Panc1 (cell line): ENCODE data around the gene SETD1A. TPM values are rescaled to one million over a fixed set of nuclear protein-coding genes. Genes with fewer than 3 reads are reported as not detected.

ENCODE experiments used
- ATAC-seq: fragments of 200-7000 bp; cut with Tn5 transposase; 2 replicates; pipeline ENCODE4 v1.9.1; 2020; ENCODE audit warnings: mild to moderate bottlenecking, moderate library complexity
- BruUV-seq: library from RNA; stranded (reverse); fragments of 400-500 nt; replicated peaks from 2 replicates; lab custom pipeline; 2021; lab: Mats Ljungman, UMichigan
- CTCF ChIA-PET: fragments of 300-600 bp; sonication (Branson Sonifier 250); formaldehyde crosslinking; loops from one replicate; lab custom pipeline; 2022; ENCODE audit warnings: antibody characterized with exemption; lab: Charles Lee
- POLR2A ChIA-PET: fragments of 300-600 bp; sonication (Branson Sonifier 250); formaldehyde crosslinking; loops from one replicate; lab custom pipeline; 2022; ENCODE audit warnings: antibody characterized with exemption; lab: Charles Lee
- DNase-seq: peaks from one replicate; pipeline ENCODE4 v3.0.0-alpha.2; 2010; ENCODE audit warnings: low read depth, low spot score
- H3K27ac ChIP-seq: 2 replicates; pipeline ENCODE4 v1.5.1; 2011; ENCODE audit warnings: mild to moderate bottlenecking, low read length, inconsistent platforms
- H3K27me3 ChIP-seq: fragments of 200-500 bp; sonication (Bioruptor generic); 2 replicates; pipeline ENCODE4 v1.6.0; 2014; ENCODE audit warnings: low read length, inconsistent platforms; ENCODE audit not compliant: control insufficient read depth, insufficient read depth
- H3K36me3 ChIP-seq: fragments of 200-500 bp; sonication (Bioruptor generic); 2 replicates; pipeline ENCODE4 v1.5.1; 2014; ENCODE audit warnings: inconsistent platforms, mild to moderate bottlenecking, low read length, moderate library complexity; ENCODE audit not compliant: control insufficient read depth, insufficient read depth
- H3K4me1 ChIP-seq: 2 replicates; pipeline ENCODE4 v1.5.1; 2011; ENCODE audit warnings: inconsistent platforms, mild to moderate bottlenecking, low read length, moderate library complexity; ENCODE audit not compliant: control insufficient read depth, insufficient read depth
- H3K4me3 ChIP-seq, 2 experiments: 2 replicates each; pipeline ENCODE4 v1.5.1; 2011 to 2012; ENCODE audit warnings: low read depth in 2 of 2, low read length in 2 of 2, mild to moderate bottlenecking in 2 of 2, inconsistent platforms in 1 of 2, moderate library complexity in 1 of 2
- H3K9me3 ChIP-seq: fragments of 200-500 bp; sonication (Bioruptor generic); 2 replicates; pipeline ENCODE4 v1.5.1; 2014; ENCODE audit warnings: low read depth, mild to moderate bottlenecking, inconsistent platforms, low read length, moderate library complexity; ENCODE audit not compliant: control insufficient read depth, insufficient read depth
- POLR2AphosphoS5 ChIP-seq: IDR thresholded peaks from 2 replicates; pipeline ENCODE4 v1.6.1; 2012; ENCODE audit warnings: mild to moderate bottlenecking, low read depth, low read length, moderate library complexity
- SIN3A ChIP-seq: IDR thresholded peaks from 2 replicates; pipeline ENCODE4 v1.6.1; 2012; ENCODE audit warnings: low read depth, mild to moderate bottlenecking, low read length, moderate library complexity, borderline replicate concordance; ENCODE audit not compliant: insufficient read depth
- TCF7L2 ChIP-seq: IDR thresholded peaks from 2 replicates; pipeline ENCODE4 v1.6.1; 2011; ENCODE audit warnings: mild to moderate bottlenecking, low read depth, low read length, inconsistent platforms
- in situ Hi-C: cut with HindIII; loops from 2 replicates; pipeline ENCODE4 v1.10.0; 2016; ENCODE audit warnings: low sequenced_read_pairs, low pct_unique_long_range_greater_than_20kb
- intact Hi-C: fragments of 100-400 bp; cut with micrococcal nuclease; formaldehyde crosslinking; loops from one replicate; pipeline ENCODE4 v1.10.0; 2022; ENCODE audit not compliant: unreplicated experiment
- total RNA-seq: library from RNA; stranded (reverse); gene quantifications from one replicate; pipeline ENCODE4 v1.2.1, GENCODE V29; 2021; ENCODE audit not compliant: unreplicated experiment
- TF ChIP-seq, protein P1 (sequence below): fragments of 450-650 bp; IDR thresholded peaks from 2 replicates; pipeline ENCODE4 v1.5.1; 2017; ENCODE audit warnings: mild to moderate bottlenecking
- TF ChIP-seq, protein P2 (sequence below), 2 experiments: IDR thresholded peaks; 2 replicates each; pipeline ENCODE4 v1.6.1; 2011 to 2012; ENCODE audit warnings: low read depth in 2 of 2, control low read depth in 1 of 2, low read length in 1 of 2, mild to moderate bottlenecking in 1 of 2, moderate library complexity in 1 of 2; ENCODE audit not compliant: insufficient read depth in 1 of 2

Gene SETD1A
- total RNA-seq, 1 experiment from 2014 or later, result 38.7 TPM

DNA sequence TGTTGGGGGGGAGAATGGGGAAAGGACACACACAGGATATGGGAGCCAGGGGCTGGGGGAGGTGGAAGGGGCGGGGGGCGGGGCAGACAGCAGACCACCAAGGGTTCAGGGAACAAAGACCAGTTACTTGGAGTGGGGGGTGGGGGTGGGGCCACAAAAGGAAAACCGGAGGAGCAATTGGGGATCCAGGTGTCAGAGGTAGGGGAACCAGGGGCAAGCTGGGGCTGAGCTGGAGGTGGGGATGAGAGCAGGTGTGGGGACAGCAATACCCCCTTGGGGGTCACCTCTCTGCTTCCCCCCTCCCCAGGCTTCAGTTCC lies 10.1 kb upstream of the SETD1A start:
- intact Hi-C loops (no loop called here), in situ Hi-C loops (no loop called here)
- ChIA-PET POLR2A (no interaction called here), CTCF (no interaction called here)
- Histone ChIP-seq H3K9me3 (no peaks in the 10 kb centered on the region), H3K4me1 (peaks cover 31% of the 10 kb centered on the region), H3K36me3 (no peaks in the 10 kb centered on the region; the same call in 1 of the 2 replicates), H3K27me3 (no peaks in the 10 kb centered on the region), H3K27ac (peak overlapping the region; percentile 60; the same call in 1 of the 2 replicates), H3K4me3 (no peak overlapping the region)
- no TSS peak for BruUV-seq
- TF ChIP-seq TCF7L2 (no peak), POLR2AphosphoS5 (no peak), SIN3A (no peak)
- TF ChIP-seq, protein P1, sequence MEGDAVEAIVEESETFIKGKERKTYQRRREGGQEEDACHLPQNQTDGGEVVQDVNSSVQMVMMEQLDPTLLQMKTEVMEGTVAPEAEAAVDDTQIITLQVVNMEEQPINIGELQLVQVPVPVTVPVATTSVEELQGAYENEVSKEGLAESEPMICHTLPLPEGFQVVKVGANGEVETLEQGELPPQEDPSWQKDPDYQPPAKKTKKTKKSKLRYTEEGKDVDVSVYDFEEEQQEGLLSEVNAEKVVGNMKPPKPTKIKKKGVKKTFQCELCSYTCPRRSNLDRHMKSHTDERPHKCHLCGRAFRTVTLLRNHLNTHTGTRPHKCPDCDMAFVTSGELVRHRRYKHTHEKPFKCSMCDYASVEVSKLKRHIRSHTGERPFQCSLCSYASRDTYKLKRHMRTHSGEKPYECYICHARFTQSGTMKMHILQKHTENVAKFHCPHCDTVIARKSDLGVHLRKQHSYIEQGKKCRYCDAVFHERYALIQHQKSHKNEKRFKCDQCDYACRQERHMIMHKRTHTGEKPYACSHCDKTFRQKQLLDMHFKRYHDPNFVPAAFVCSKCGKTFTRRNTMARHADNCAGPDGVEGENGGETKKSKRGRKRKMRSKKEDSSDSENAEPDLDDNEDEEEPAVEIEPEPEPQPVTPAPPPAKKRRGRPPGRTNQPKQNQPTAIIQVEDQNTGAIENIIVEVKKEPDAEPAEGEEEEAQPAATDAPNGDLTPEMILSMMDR, result no peak
- TF ChIP-seq, protein P2, sequence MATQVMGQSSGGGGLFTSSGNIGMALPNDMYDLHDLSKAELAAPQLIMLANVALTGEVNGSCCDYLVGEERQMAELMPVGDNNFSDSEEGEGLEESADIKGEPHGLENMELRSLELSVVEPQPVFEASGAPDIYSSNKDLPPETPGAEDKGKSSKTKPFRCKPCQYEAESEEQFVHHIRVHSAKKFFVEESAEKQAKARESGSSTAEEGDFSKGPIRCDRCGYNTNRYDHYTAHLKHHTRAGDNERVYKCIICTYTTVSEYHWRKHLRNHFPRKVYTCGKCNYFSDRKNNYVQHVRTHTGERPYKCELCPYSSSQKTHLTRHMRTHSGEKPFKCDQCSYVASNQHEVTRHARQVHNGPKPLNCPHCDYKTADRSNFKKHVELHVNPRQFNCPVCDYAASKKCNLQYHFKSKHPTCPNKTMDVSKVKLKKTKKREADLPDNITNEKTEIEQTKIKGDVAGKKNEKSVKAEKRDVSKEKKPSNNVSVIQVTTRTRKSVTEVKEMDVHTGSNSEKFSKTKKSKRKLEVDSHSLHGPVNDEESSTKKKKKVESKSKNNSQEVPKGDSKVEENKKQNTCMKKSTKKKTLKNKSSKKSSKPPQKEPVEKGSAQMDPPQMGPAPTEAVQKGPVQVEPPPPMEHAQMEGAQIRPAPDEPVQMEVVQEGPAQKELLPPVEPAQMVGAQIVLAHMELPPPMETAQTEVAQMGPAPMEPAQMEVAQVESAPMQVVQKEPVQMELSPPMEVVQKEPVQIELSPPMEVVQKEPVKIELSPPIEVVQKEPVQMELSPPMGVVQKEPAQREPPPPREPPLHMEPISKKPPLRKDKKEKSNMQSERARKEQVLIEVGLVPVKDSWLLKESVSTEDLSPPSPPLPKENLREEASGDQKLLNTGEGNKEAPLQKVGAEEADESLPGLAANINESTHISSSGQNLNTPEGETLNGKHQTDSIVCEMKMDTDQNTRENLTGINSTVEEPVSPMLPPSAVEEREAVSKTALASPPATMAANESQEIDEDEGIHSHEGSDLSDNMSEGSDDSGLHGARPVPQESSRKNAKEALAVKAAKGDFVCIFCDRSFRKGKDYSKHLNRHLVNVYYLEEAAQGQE (IDR thresholded peaks at IDR 0.05; ENCODE audit: insufficient read depth in 1 of 2, low read depth in 2 of 2, low read length in 1 of 2), result no peak
- DNase-seq, result no peak
- no peak for ATAC-seq

DNA sequence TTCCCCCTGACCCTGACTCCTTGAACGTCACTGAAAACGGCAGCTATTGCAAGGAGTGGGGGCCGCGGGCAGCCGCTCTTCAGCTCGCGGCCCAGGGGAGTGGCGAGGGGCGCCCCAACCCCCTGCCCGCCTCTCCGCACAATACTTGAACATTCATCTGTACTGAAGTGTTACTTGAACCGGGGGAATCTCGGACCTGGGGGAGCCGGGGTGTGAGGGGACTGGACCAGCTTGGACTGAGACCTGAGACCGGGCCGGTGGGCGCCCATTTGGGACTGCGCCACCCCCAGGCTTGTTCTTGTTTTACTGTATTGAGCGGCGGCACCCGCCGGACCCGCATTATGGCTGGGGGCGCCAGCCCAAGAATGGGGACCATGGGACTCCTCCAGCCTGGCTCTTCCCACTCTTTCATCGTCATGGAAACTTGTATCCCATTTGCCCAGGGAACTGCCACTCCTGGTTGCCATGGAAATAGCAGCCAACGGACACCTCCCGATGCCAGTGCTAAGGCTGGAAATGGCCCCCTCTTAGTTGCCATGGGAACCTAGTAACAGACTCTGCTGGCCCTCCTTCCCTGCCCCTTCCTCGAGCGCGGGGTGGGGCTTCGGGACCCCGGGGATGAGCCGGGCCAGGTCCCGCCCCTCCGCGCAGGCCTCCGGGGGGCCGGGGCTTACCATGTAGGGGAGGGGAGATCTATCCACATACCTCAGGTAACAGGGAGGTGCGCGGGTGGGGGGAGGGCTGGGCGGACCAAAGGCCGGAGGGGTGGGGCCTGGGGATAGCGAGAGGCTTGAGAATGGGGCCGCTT lies 9.5 kb upstream of the SETD1A start:
- H3K9me3 ChIP-seq, result no peaks in the 10 kb centered on the region
- H3K27ac ChIP-seq, result peak overlapping the region; percentile 95
- TF ChIP-seq, protein P2 (IDR thresholded peaks at IDR 0.05; ENCODE audit: insufficient read depth in 1 of 2, low read depth in 2 of 2, low read length in 1 of 2), result no peak
- TF ChIP-seq, protein P1, result no peak
- TF ChIP-seq SIN3A (no peak), TCF7L2 (no peak), POLR2AphosphoS5 (no peak)
- H3K27me3 ChIP-seq, result no peaks in the 10 kb centered on the region
- H3K4me3 ChIP-seq, result peak overlapping the region; percentile 82 to 92
- intact Hi-C loops, result no loop called here
- in situ Hi-C loops, result no loop called here
- ChIA-PET CTCF (no interaction called here), POLR2A (no interaction called here)
- no TSS peak for BruUV-seq
- peak; percentile 78 for ATAC-seq
- no peak for DNase-seq
- peaks cover 31% of the 10 kb centered on the region for H3K4me1 ChIP-seq
- H3K36me3 ChIP-seq, result no peaks in the 10 kb centered on the region; the same call in 1 of the 2 replicates
